ENCODE data around the gene TNFRSF9.

DNA sequence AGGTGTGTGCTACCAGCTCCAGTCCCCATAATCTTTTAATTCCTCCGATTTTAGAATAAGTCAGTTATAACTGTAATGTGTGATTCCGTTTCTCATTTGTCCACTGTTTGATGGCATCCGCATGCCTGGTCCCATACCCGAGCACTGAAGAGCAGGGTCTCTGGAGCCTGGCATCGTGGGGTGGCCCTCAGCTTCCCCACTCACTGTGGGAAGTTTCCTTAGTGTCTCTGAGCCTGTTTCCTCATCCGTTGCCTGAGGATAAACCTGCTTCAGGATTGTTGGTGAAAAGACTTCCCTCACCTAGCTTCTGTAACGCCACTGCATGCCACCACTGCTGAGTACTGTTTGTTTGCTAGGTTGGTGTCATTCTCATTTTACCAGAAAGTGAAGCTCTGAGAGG, 40.3 kb upstream of the TNFRSF9 start:
- TF ChIP-seq, protein P1, sequence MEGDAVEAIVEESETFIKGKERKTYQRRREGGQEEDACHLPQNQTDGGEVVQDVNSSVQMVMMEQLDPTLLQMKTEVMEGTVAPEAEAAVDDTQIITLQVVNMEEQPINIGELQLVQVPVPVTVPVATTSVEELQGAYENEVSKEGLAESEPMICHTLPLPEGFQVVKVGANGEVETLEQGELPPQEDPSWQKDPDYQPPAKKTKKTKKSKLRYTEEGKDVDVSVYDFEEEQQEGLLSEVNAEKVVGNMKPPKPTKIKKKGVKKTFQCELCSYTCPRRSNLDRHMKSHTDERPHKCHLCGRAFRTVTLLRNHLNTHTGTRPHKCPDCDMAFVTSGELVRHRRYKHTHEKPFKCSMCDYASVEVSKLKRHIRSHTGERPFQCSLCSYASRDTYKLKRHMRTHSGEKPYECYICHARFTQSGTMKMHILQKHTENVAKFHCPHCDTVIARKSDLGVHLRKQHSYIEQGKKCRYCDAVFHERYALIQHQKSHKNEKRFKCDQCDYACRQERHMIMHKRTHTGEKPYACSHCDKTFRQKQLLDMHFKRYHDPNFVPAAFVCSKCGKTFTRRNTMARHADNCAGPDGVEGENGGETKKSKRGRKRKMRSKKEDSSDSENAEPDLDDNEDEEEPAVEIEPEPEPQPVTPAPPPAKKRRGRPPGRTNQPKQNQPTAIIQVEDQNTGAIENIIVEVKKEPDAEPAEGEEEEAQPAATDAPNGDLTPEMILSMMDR (IDR thresholded peaks at IDR 0.05), result no peak
- TF ChIP-seq POLR2A (IDR thresholded peaks at IDR 0.05; ENCODE audit: low read depth), result no peak
- no peak for TF ChIP-seq POLR2AphosphoS5 (IDR thresholded peaks at IDR 0.05)
- no peak for TF ChIP-seq EP300 (IDR thresholded peaks at IDR 0.05)
